GM18907 (cell line): ENCODE results near the gene R3HDM4.

Source experiments
- ATAC-seq: cut with Tn5 transposase; IDR thresholded peaks from one replicate; pipeline ENCODE4 v1.9.1; 2021; ENCODE audit warnings: mild to moderate bottlenecking, moderate library complexity; ENCODE audit not compliant: unreplicated experiment

The R3HDM4 gene

GRCh38 chr19:932648-933552 is 19.9 kb upstream of the R3HDM4 start:
- no peak for ATAC-seq

- ATAC-seq = no peak
These were observed 19.0 kb upstream of the R3HDM4 start for GRCh38 chr19:931860-932647.

GRCh38 chr19:929891-930258 is 16.9 kb upstream of the R3HDM4 start:
- no peak for ATAC-seq

GRCh38 chr19:929203-929890 is 16.3 kb upstream of the R3HDM4 start:
- no peak for ATAC-seq

GRCh38 chr19:928471-929202 is 15.6 kb upstream of the R3HDM4 start:
- ATAC-seq = no peak

GRCh38 chr19:927780-928401 is 14.9 kb upstream of the R3HDM4 start:
- no peak for ATAC-seq

GRCh38 chr19:927351-927779 is 14.3 kb upstream of the R3HDM4 start:
- ATAC-seq = no peak

GRCh38 chr19:926589-927350 is 13.8 kb upstream of the R3HDM4 start:
- ATAC-seq = no peak

- ATAC-seq = no peak
These were observed 13.2 kb upstream of the R3HDM4 start for GRCh38 chr19:926323-926588.

- peak; percentile 53 for ATAC-seq
These were observed 12.7 kb upstream of the R3HDM4 start, which contains the start of gene ARID3A for GRCh38 chr19:925526-926322. Gene ARID3A, plus strand, starts transcription at chr19:926035. Its CDS starts 3,494 bp downstream, at chr19:929529.

GRCh38 chr19:925087-925525 is 12.1 kb upstream of the R3HDM4 start:
- ATAC-seq = peak; percentile 34

- ATAC-seq = peak; percentile 3
These were observed 11.6 kb upstream of the R3HDM4 start for GRCh38 chr19:924553-925086.

- peak; percentile 32 for ATAC-seq
These were observed 7.2 kb upstream of the R3HDM4 start for GRCh38 chr19:920051-920864.

- ATAC-seq = peak; percentile 8
These were observed 6.4 kb upstream of the R3HDM4 start for GRCh38 chr19:919199-920050.

GRCh38 chr19:918481-919198 is 5.6 kb upstream of the R3HDM4 start:
- ATAC-seq = no peak

- ATAC-seq = no peak
These were observed 5.1 kb upstream of the R3HDM4 start for GRCh38 chr19:918152-918437.
